Measurements from ENCODE around the gene MAP3K7. TPM values are rescaled to one million over a fixed set of nuclear protein-coding genes. Genes with fewer than 3 reads are reported as not detected.

The MAP3K7 gene
- total RNA-seq, 2 donors from 2014 or later = 25.3 to 26.3 TPM

DNA sequence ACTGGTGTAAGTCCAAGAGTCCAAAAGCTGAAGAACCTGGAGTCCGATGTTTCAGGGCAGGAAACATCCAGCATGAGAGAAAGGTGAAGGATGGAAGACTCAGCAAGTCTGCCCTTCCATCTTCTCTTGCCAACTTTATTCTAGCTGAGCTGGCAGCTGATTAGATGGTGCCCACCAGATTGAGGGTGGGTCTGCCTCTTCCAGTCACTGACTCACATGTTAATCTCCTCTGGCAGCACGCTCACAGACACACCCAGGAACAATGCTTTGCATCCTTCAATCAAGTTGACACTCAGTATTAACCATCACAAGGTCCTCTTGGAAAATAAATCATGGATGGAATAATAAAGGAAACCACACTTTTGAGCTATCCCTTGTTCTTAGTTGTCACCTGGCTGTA lies 121.2 kb downstream of the MAP3K7 start:
- Mint-ChIP-seq H3K27ac (peak overlapping the region; percentile 93), H3K9me3 (no peaks in the 10 kb centered on the region), H3K4me1 (ENCODE audit: low read depth) (no peaks in the 10 kb centered on the region), H3K36me3 (ENCODE audit: insufficient read depth in 2 of 2) (no peaks in the 10 kb centered on the region), H3K27me3 (ENCODE audit: low read depth) (no peaks in the 10 kb centered on the region), H3K4me3 (peak overlapping the region; percentile 60 to 83)
- ATAC-seq (replicated peaks in 1 of 2) (no peak), DNase-seq (no peak)

DNA sequence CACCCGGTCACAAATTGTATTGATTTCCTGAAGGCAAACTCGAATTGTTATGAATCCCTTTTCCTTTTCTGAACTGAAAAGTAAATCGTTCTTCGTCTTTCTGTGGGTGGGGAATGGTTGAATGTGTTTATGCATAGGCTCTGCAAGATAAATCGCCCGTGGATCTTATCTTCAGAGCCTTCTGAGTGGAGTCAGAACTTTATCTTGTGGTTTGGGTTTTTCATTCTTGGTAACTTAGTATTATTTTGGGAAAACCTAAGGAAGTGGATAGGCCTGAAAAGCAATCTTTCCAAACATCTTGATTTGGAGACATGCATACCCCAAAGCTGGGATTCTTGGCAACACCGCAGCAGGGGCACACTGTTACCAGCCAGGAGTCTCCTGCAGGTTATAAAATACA lies 122.4 kb downstream of the MAP3K7 start:
- Mint-ChIP-seq H3K27ac (peak overlapping the region; percentile 38), H3K27me3 (ENCODE audit: low read depth) (no peaks in the 10 kb centered on the region), H3K4me3 (peak overlapping the region; percentile 40 to 79), H3K9me3 (no peaks in the 10 kb centered on the region), H3K4me1 (ENCODE audit: low read depth) (no peaks in the 10 kb centered on the region), H3K36me3 (ENCODE audit: insufficient read depth in 2 of 2) (no peaks in the 10 kb centered on the region)
- ATAC-seq (replicated peaks in 1 of 2) (no peak), DNase-seq (no peak)

DNA sequence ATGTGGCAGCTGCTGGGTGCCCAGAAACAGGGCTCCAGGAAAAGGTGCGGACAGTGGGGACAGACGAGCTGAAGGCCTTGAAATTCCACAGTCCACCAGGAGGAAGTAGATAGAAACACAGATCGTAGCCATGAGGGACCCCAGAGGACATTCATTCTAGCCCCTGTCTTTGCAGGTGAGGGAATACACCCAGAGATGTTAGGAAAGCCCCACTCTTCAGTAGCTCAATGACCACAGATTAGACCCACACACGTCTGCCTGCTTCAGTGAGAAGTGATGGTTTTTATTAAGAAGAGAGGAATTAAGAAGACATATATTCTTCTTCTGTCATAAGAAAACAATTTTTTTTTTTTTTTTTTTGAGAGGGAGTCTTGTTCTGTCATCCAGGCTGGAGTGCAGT lies 123.0 kb downstream of the MAP3K7 start:
- H3K4me1 Mint-ChIP-seq (ENCODE audit: low read depth) = no peaks in the 10 kb centered on the region
- H3K36me3 Mint-ChIP-seq (ENCODE audit: insufficient read depth in 2 of 2) = no peaks in the 10 kb centered on the region

More for the DNA sequence above, 123.0 kb downstream of the MAP3K7 start:
- peak overlapping the region; percentile 79 to 82 for H3K4me3 Mint-ChIP-seq
- no peaks in the 10 kb centered on the region for H3K9me3 Mint-ChIP-seq
- H3K27me3 Mint-ChIP-seq (ENCODE audit: low read depth) = no peaks in the 10 kb centered on the region
- peak overlapping the region; percentile 92 for H3K27ac Mint-ChIP-seq
- DNase-seq (no peak), ATAC-seq (replicated peaks in 1 of 2) (no peak)

Data from activated T-cell treated with anti-CD3 and anti-CD28 coated beads, Interleukin-2, amount 50 U/mL, for 72 hours (primary cell).